CD4-positive, alpha-beta memory T cell (primary cell): Measurements from ENCODE around the gene ZNF692. TPM values are rescaled to one million over a fixed set of nuclear protein-coding genes. Genes with fewer than 3 reads are reported as not detected.

ENCODE experiments used
- CTCF ChIA-PET: fragments of 350-600 bp; sonication (Branson Sonifier 250); formaldehyde crosslinking; loops from one replicate; lab custom pipeline; 2021; ENCODE audit warnings: inconsistent platforms; ENCODE audit not compliant: partially characterized antibody; lab: Charles Lee
- POLR2A ChIA-PET: fragments of 350-600 bp; sonication (Branson Sonifier 250); formaldehyde crosslinking; loops from one replicate; lab custom pipeline; 2021; ENCODE audit not compliant: partially characterized antibody; lab: Charles Lee
- DNase-seq, 5 donors: peaks; one replicate each; pipeline versions ENCODE4 v3.0.0 to v3.0.0-alpha.2; 2020 to 2022; ENCODE audit warnings: mixed read lengths in 1 of 5
- H3K27ac ChIP-seq: one replicate; pipeline ENCODE4 v1.7.0; 2013; ENCODE audit warnings: low read depth, low read length
- H3K27me3 ChIP-seq: 2 replicates; pipeline ENCODE4 v1.7.0; 2013; ENCODE audit warnings: mild to moderate bottlenecking, low read length, moderate library complexity; ENCODE audit not compliant: insufficient read depth
- H3K36me3 ChIP-seq: 2 replicates; pipeline ENCODE4 v1.7.0; 2013; ENCODE audit warnings: mild to moderate bottlenecking, low read length, moderate library complexity; ENCODE audit not compliant: insufficient read depth
- H3K4me1 ChIP-seq: 2 replicates; pipeline ENCODE4 v1.7.0; 2013; ENCODE audit warnings: mild to moderate bottlenecking, low read length, moderate library complexity; ENCODE audit not compliant: insufficient read depth
- H3K4me3 ChIP-seq, 2 donors: one replicate each; pipeline ENCODE4 v1.7.0; 2013; ENCODE audit warnings: low read length in 2 of 2, mild to moderate bottlenecking in 1 of 2
- H3K9me3 ChIP-seq, 2 donors: one replicate each; pipeline ENCODE4 v1.7.0; 2013; ENCODE audit warnings: low read length in 2 of 2, control low read depth in 1 of 2; ENCODE audit not compliant: control insufficient read depth in 1 of 2
- H3K27ac Mint-ChIP-seq, 7 donors: one replicate each; pipeline ENCODE4 v1.8.0; 2020 to 2021; ENCODE audit warnings: mixed read lengths in 7 of 7, mild to moderate bottlenecking in 6 of 7, inconsistent platforms in 3 of 7, moderate library complexity in 3 of 7
- H3K27me3 Mint-ChIP-seq, 2 donors: one replicate each; pipeline ENCODE4 v1.8.0; 2020 to 2021; ENCODE audit warnings: mixed read lengths in 2 of 2
- H3K36me3 Mint-ChIP-seq, 2 donors: one replicate each; pipeline ENCODE4 v1.8.0; 2020 to 2021; ENCODE audit warnings: mixed read lengths in 2 of 2, inconsistent platforms in 1 of 2, mild to moderate bottlenecking in 1 of 2
- H3K4me1 Mint-ChIP-seq, 4 donors: one replicate each; pipeline ENCODE4 v1.8.0; 2020 to 2021; ENCODE audit warnings: mixed read lengths in 4 of 4, mild to moderate bottlenecking in 1 of 4
- H3K4me3 Mint-ChIP-seq, 8 donors: one replicate each; pipeline ENCODE4 v1.8.0; 2020 to 2021; ENCODE audit warnings: mixed read lengths in 8 of 8, mild to moderate bottlenecking in 7 of 8, moderate library complexity in 6 of 8, inconsistent platforms in 3 of 8
- H3K9me3 Mint-ChIP-seq, 8 donors: one replicate each; pipeline ENCODE4 v1.8.0; 2020 to 2021; ENCODE audit warnings: mixed read lengths in 8 of 8, mild to moderate bottlenecking in 5 of 8, inconsistent platforms in 3 of 8, moderate library complexity in 1 of 8
- intact Hi-C: fragments of 100-400 bp; cut with micrococcal nuclease; formaldehyde crosslinking; loops from one replicate; pipeline ENCODE4 v1.15.1; 2023
- polyA plus RNA-seq, 2 donors: library from polyadenylated mRNA; unstranded; fragments of 300-500 nt; fragmentation: Illumina TruSeq; gene quantifications; one replicate each; pipeline ENCODE4 v1.2.3, GENCODE V29; 2021
- total RNA-seq, 2 experiments: library from RNA; stranded (reverse); gene quantifications; one replicate each; pipeline ENCODE4 v1.2.3, GENCODE V29; 2021

Gene ZNF692
- total and polyA plus RNA-seq, 4 experiments from 2014 or later: 10.9 to 74.8 (median 41.9) TPM

GRCh38 chr1:248873409-248873992 is 14.6 kb upstream of the ZNF692 start:
- H3K27ac Mint-ChIP-seq: peak overlapping the region; percentile 98 to 100 (median 99)
- intact Hi-C loops: loop anchor here (1.0 kb wide), 3 partner anchors 10 to 35 kb away; partner anchors contain the start of genes ZNF672 and ZNF692
- H3K36me3 Mint-ChIP-seq: peaks cover 0 to 15% of the 10 kb centered on the region in 2 donors
- peak overlapping the region; percentile 95 to 98 (median 97) for H3K4me3 Mint-ChIP-seq
- H3K36me3 ChIP-seq: no peaks in the 10 kb centered on the region
- peak; percentile 88 to 95 (median 92) for DNase-seq
- ChIA-PET CTCF (interaction anchor here (0.7 to 1.8 kb wide), 5 partner anchors 11 to 48 kb away, joined by 3 to 12 read pairs (median 4); partner anchors contain the start of genes SH3BP5L and ZNF692), POLR2A (interaction anchor here (0.7 to 3.5 kb wide), 10 partner anchors 8 to 62 kb away, joined by 3 to 84 read pairs (median 5); partner anchors contain the start of genes PGBD2, SH3BP5L, ZNF672 and ZNF692)
- no peaks in the 10 kb centered on the region for H3K27me3 ChIP-seq
- peaks cover 7% of the 10 kb centered on the region for H3K4me1 ChIP-seq
- H3K4me3 ChIP-seq: peak overlapping the region; percentile 79 to 91
- H3K27ac ChIP-seq: peak overlapping the region; percentile 67
- H3K9me3 Mint-ChIP-seq: peaks cover 0 to 15% (median 3%) of the 10 kb centered on the region in 8 donors
- H3K4me1 Mint-ChIP-seq: peaks cover 11 to 32% (median 17%) of the 10 kb centered on the region in 4 donors
- peaks cover 8 to 12% of the 10 kb centered on the region in 2 donors for H3K27me3 Mint-ChIP-seq
- H3K9me3 ChIP-seq: no peaks in the 10 kb centered on the region

- Mint-ChIP-seq H3K27me3 (peaks cover 8 to 12% of the 10 kb centered on the region in 2 donors), H3K9me3 (peaks cover 0 to 15% (median 3%) of the 10 kb centered on the region in 8 donors), H3K4me3 (peak overlapping the region; percentile 95 to 98 (median 97)), H3K27ac (peak overlapping the region; percentile 98 to 100 (median 99)), H3K36me3 (peaks cover 0 to 15% of the 10 kb centered on the region in 2 donors), H3K4me1 (peaks cover 11 to 32% (median 17%) of the 10 kb centered on the region in 4 donors)
- ChIA-PET POLR2A (interaction anchor here (0.7 to 3.5 kb wide), 10 partner anchors 8 to 61 kb away, joined by 3 to 84 read pairs (median 5); partner anchors contain the start of genes PGBD2, SH3BP5L, ZNF672 and ZNF692), CTCF (interaction anchor here (0.7 to 1.8 kb wide), 5 partner anchors 11 to 47 kb away, joined by 4 to 12 read pairs (median 4); partner anchors contain the start of genes SH3BP5L and ZNF692)
- Histone ChIP-seq H3K4me3 (peak overlapping the region; percentile 79 to 91), H3K27ac (peak overlapping the region; percentile 67), H3K9me3 (no peaks in the 10 kb centered on the region), H3K36me3 (no peaks in the 10 kb centered on the region), H3K4me1 (peaks cover 7% of the 10 kb centered on the region), H3K27me3 (no peaks in the 10 kb centered on the region)
- intact Hi-C loops: loop anchor here (1.0 kb wide), 3 partner anchors 10 to 35 kb away; partner anchors contain the start of genes ZNF672 and ZNF692
- peak; percentile 11 to 54 (median 40) for DNase-seq
Observed at GRCh38 chr1:248872752-248873408, 14.0 kb upstream of the ZNF692 start.

- Histone ChIP-seq H3K27me3 (no peaks in the 10 kb centered on the region), H3K4me3 (no peak overlapping the region), H3K27ac (no peak overlapping the region), H3K36me3 (no peaks in the 10 kb centered on the region), H3K4me1 (peaks cover 7% of the 10 kb centered on the region), H3K9me3 (no peaks in the 10 kb centered on the region)
- peaks cover 8 to 12% of the 10 kb centered on the region in 2 donors for H3K27me3 Mint-ChIP-seq
- H3K4me1 Mint-ChIP-seq: peaks cover 10 to 31% (median 16%) of the 10 kb centered on the region in 4 donors
- H3K27ac Mint-ChIP-seq: peak overlapping the region in 5 of 7 donors; percentile 8 to 100 (median 51)
- peak overlapping the region; percentile 34 to 73 (median 52) for H3K4me3 Mint-ChIP-seq
- H3K9me3 Mint-ChIP-seq: peaks cover 0 to 15% (median 3%) of the 10 kb centered on the region in 8 donors
- POLR2A ChIA-PET: interaction anchor here (3.5 kb wide), 2 partner anchors 11 to 34 kb away, joined by 37 to 84 read pairs; partner anchors contain the start of genes ZNF672 and ZNF692
- H3K36me3 Mint-ChIP-seq: peaks cover 0 to 15% of the 10 kb centered on the region in 2 donors
- intact Hi-C loops: no loop called here
- no peak for DNase-seq
- CTCF ChIA-PET: interaction anchor here (1.6 kb wide), 1 partner anchor 12 kb away, joined by 6 read pairs; the partner anchor contains the start of gene ZNF692
Observed at GRCh38 chr1:248871837-248872401, 13.0 kb upstream of the ZNF692 start.

- peak overlapping the region; percentile 59 for H3K27ac ChIP-seq
- H3K27me3 ChIP-seq: no peaks in the 10 kb centered on the region
- peak overlapping the region; percentile 87 to 95 (median 92) for H3K4me3 Mint-ChIP-seq
- no peaks in the 10 kb centered on the region for H3K9me3 ChIP-seq
- POLR2A ChIA-PET: interaction anchor here (3.0 to 9.6 kb wide), 3 partner anchors 10 to 36 kb away, joined by 23 to 210 read pairs (median 84); partner anchors contain the start of genes SH3BP5L and ZNF672
- H3K4me1 ChIP-seq: peaks cover 34% of the 10 kb centered on the region
- H3K36me3 ChIP-seq: no peaks in the 10 kb centered on the region
- H3K27ac Mint-ChIP-seq: peak overlapping the region; percentile 71 to 96 (median 91)
- intact Hi-C loops: loop anchor here (1.0 kb wide), 1 partner anchor 10 kb away; no protein-coding TSS in a partner anchor
- DNase-seq: peak; percentile 70 to 84 (median 76)
- H3K4me3 ChIP-seq: peak overlapping the region; percentile 64 to 79
- peaks cover 26 to 55% (median 34%) of the 10 kb centered on the region in 4 donors for H3K4me1 Mint-ChIP-seq
- no peaks in the 10 kb centered on the region for H3K27me3 Mint-ChIP-seq
- peaks cover 0 to 1% of the 10 kb centered on the region in 2 donors for H3K36me3 Mint-ChIP-seq
- H3K9me3 Mint-ChIP-seq: peaks cover 0 to 1% (median 0%) of the 10 kb centered on the region in 8 donors
- CTCF ChIA-PET: interaction anchor here (1.8 to 2.4 kb wide), 2 partner anchors 22 to 37 kb away, joined by 5 to 6 read pairs; partner anchors contain the start of gene SH3BP5L
Observed at GRCh38 chr1:248862998-248863881, 4.4 kb upstream of the ZNF692 start.

GRCh38 chr1:248862695-248862997 is 3.8 kb upstream of the ZNF692 start:
- ChIA-PET CTCF (interaction anchor here (0.7 to 2.4 kb wide), 4 partner anchors 8 to 37 kb away, joined by 3 to 6 read pairs (median 4); partner anchors contain the start of gene SH3BP5L), POLR2A (interaction anchor here (3.0 to 9.6 kb wide), 3 partner anchors 11 to 36 kb away, joined by 23 to 210 read pairs (median 84); partner anchors contain the start of genes SH3BP5L and ZNF672)
- DNase-seq: no peak
- intact Hi-C loops: no loop called here
- peaks cover 40% of the 10 kb centered on the region for H3K4me1 ChIP-seq
- Mint-ChIP-seq H3K27me3 (no peaks in the 10 kb centered on the region), H3K27ac (peak overlapping the region; percentile 50 to 96 (median 91)), H3K4me1 (peaks cover 31 to 61% (median 38%) of the 10 kb centered on the region in 4 donors), H3K9me3 (peaks cover 0 to 1% (median 0%) of the 10 kb centered on the region in 8 donors), H3K4me3 (peak overlapping the region; percentile 87 to 95 (median 92)), H3K36me3 (peaks cover 0 to 1% of the 10 kb centered on the region in 2 donors)
- H3K27me3 ChIP-seq: no peaks in the 10 kb centered on the region
- no peaks in the 10 kb centered on the region for H3K36me3 ChIP-seq
- H3K9me3 ChIP-seq: no peaks in the 10 kb centered on the region
- H3K4me3 ChIP-seq: peak overlapping the region; percentile 64 to 79
- peak overlapping the region; percentile 59 for H3K27ac ChIP-seq
